SK-N-MC (cell line): ENCODE data around the gene ZNF700.

Experiments
- EZH2 ChIP-seq: fragments of 200-600 bp; sonication (generic); IDR thresholded peaks from one replicate; pipeline ENCODE4 v1.6.1; 2017; ENCODE audit warnings: antibody characterized with exemption
- FOXP2 ChIP-seq: optimal IDR thresholded peaks from 2 replicates; pipeline ENCODE3; 2011; ENCODE audit warnings: mild to moderate bottlenecking, moderate library complexity; ENCODE audit not compliant: insufficient read depth; ENCODE audit errors: extremely low read length, control extremely low read depth
- POLR2AphosphoS5 ChIP-seq: IDR thresholded peaks from 2 replicates; pipeline ENCODE4 v1.6.1; 2012; ENCODE audit warnings: mild to moderate bottlenecking, low read depth, low read length, borderline replicate concordance

- TF ChIP-seq EZH2 (no peak), POLR2AphosphoS5 (no peak), FOXP2 (no peak)
These were observed 40.1 kb downstream of the ZNF700 start, which contains the start of gene ZNF763 for GRCh38 chr19:11964858-11965645.
